Endothelial cell (in vitro differentiated cells): Measurements from ENCODE around the gene TTLL7. TPM values are rescaled to one million over a fixed set of nuclear protein-coding genes. Genes with fewer than 3 reads are reported as not detected.

Source experiments
- DNase-seq: peaks from one replicate; pipeline ENCODE4 v3.0.0; 2021; ENCODE audit warnings: low spot score
- H3K27ac Mint-ChIP-seq: one replicate; pipeline ENCODE4 v1.8.0; 2021; ENCODE audit warnings: mixed read lengths, inconsistent platforms; ENCODE audit not compliant: unreplicated experiment
- H3K27me3 Mint-ChIP-seq: one replicate; pipeline ENCODE4 v1.8.0; 2021; ENCODE audit warnings: mild to moderate bottlenecking, moderate library complexity, mixed read lengths, inconsistent platforms; ENCODE audit not compliant: unreplicated experiment
- H3K36me3 Mint-ChIP-seq: one replicate; pipeline ENCODE4 v1.8.0; 2021; ENCODE audit warnings: mild to moderate bottlenecking, low read depth, mixed read lengths, inconsistent platforms; ENCODE audit not compliant: unreplicated experiment
- H3K4me1 Mint-ChIP-seq: one replicate; pipeline ENCODE4 v1.8.0; 2021; ENCODE audit warnings: mild to moderate bottlenecking, mixed read lengths, inconsistent platforms; ENCODE audit not compliant: unreplicated experiment
- H3K4me3 Mint-ChIP-seq: one replicate; pipeline ENCODE4 v1.8.0; 2021; ENCODE audit warnings: mild to moderate bottlenecking, mixed read lengths, inconsistent platforms; ENCODE audit not compliant: unreplicated experiment
- H3K9me3 Mint-ChIP-seq: one replicate; pipeline ENCODE4 v1.8.0; 2021; ENCODE audit warnings: mixed read lengths, inconsistent platforms; ENCODE audit not compliant: unreplicated experiment
- total RNA-seq: library from RNA; stranded (reverse); fragmentation: NEBNext Ultra II Directional; extraction: Animal tissue kit (Norgen Biotek cat#: 25700); gene quantifications from one replicate; pipeline ENCODE4 v1.2.1, GENCODE V29; 2021; ENCODE audit not compliant: unreplicated experiment
- TF ChIP-seq, protein P1 (sequence below): fragments of 200-600 bp; sonication (generic); IDR thresholded peaks from one replicate; pipeline ENCODE4 v1.5.0; 2021; ENCODE audit warnings: antibody characterized with exemption; ENCODE audit not compliant: unreplicated experiment

TTLL7 gene
- total RNA-seq, 1 donor from 2014 or later = 2.7 TPM

DNA sequence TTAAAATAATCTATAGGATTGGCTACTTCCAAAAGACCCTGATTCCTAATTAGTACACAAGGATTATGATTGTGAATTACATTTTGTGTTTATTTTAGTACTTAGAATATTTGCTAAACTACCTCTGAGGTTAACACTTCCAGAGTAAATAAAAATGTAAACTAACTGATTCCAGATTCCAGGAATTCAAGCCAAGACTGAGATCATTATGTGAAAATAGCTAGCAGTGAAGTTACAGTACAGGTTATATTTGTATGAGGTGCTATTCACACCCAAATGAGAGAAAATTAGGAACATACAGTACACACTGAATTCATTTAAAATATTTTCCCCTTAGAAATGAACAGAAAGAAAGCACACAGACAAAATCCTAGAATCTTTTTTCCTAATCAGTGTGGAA, 28.8 kb downstream of the TTLL7 start:
- no peaks in the 10 kb centered on the region for H3K36me3 Mint-ChIP-seq
- TF ChIP-seq, protein P1, sequence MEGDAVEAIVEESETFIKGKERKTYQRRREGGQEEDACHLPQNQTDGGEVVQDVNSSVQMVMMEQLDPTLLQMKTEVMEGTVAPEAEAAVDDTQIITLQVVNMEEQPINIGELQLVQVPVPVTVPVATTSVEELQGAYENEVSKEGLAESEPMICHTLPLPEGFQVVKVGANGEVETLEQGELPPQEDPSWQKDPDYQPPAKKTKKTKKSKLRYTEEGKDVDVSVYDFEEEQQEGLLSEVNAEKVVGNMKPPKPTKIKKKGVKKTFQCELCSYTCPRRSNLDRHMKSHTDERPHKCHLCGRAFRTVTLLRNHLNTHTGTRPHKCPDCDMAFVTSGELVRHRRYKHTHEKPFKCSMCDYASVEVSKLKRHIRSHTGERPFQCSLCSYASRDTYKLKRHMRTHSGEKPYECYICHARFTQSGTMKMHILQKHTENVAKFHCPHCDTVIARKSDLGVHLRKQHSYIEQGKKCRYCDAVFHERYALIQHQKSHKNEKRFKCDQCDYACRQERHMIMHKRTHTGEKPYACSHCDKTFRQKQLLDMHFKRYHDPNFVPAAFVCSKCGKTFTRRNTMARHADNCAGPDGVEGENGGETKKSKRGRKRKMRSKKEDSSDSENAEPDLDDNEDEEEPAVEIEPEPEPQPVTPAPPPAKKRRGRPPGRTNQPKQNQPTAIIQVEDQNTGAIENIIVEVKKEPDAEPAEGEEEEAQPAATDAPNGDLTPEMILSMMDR = no peak
- H3K9me3 Mint-ChIP-seq = no peaks in the 10 kb centered on the region
- no peaks in the 10 kb centered on the region for H3K27me3 Mint-ChIP-seq
- no peak overlapping the region for H3K27ac Mint-ChIP-seq
- no peak overlapping the region for H3K4me3 Mint-ChIP-seq
- DNase-seq = no peak
- H3K4me1 Mint-ChIP-seq = no peaks in the 10 kb centered on the region

DNA sequence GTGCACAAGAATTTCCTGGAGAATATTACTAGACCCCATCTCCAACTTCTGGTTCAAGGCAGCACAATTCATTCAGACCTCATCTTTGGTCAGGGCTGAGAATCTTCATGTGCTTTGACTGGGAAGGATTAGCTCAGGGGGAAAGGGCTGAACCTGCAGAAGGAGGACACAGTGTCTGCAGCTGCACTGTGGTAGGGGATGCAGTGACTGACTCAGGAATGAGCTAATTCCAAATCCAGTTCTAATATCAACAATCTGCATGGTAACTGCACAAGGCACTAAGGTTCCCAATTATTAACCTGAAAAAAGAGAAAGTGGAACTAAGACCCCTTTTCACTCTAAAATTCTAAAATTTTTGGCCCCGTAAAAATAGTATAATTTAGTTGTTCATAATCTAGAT, 31.6 kb downstream of the TTLL7 start:
- TF ChIP-seq, protein P1 = no peak
- DNase-seq = no peak
- no peaks in the 10 kb centered on the region for H3K4me1 Mint-ChIP-seq
- no peaks in the 10 kb centered on the region for H3K36me3 Mint-ChIP-seq
- H3K27me3 Mint-ChIP-seq = no peaks in the 10 kb centered on the region
- no peak overlapping the region for H3K27ac Mint-ChIP-seq
- H3K4me3 Mint-ChIP-seq = no peak overlapping the region
- no peaks in the 10 kb centered on the region for H3K9me3 Mint-ChIP-seq

DNA sequence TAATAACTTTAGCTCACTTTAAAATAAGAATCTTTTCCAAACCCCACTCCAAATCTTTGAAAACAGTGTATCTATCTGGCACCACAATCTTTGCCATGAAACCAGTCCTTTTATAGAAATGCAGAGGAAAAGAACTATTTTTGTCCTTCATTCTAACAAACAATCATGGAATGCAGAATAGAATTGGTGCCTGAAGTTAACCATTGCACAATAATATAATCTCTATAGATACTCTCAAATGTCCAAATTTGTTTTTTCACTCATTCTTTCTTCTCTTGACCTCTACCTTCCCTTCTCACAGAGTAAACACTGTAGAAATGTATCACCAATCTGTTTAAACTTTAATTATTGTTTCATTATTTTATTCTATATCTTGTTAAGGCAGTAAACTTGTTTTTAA, 34.8 kb downstream of the TTLL7 start:
- no peak for DNase-seq
- Mint-ChIP-seq H3K36me3 (no peaks in the 10 kb centered on the region), H3K27ac (no peak overlapping the region), H3K4me1 (no peaks in the 10 kb centered on the region), H3K9me3 (no peaks in the 10 kb centered on the region), H3K4me3 (no peak overlapping the region), H3K27me3 (no peaks in the 10 kb centered on the region)
- TF ChIP-seq, protein P1 = no peak

DNA sequence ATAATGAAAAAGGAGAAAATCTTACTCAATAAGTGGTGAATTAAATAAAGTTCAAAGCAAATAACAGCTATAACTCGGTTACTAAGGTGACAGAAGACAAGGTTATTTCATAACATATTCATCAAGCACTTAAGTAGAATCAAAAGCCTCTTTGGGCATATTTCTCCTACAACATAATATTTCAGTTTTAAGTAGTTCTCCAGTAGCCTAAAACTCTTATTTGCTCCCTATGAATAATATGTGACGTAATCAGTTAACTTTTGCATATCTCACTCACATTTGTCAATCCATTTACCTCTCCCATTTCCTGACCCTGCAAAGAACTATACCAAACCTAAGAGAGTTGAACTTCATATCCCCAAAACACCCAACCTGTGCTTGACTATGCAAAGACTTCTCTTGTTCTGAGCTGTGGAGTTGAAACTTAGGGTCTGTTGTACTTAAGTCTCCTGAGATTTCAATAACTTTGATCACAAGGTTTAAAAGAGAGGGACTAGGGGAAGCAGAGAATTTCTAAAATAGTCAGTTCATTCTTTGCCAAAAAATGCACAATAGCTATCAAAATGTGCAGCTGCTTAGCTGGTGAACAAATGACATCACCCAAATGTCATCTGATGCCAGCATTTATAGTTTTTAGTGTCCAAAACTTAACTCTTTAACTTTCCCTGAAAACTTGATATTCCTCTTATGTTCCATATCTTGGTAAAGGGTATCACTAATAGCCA, 37.2 kb downstream of the TTLL7 start:
- DNase-seq = no peak
- TF ChIP-seq, protein P1 = no peak
- H3K4me1 Mint-ChIP-seq = no peaks in the 10 kb centered on the region
- no peaks in the 10 kb centered on the region for H3K9me3 Mint-ChIP-seq
- H3K4me3 Mint-ChIP-seq = no peak overlapping the region
- H3K36me3 Mint-ChIP-seq = no peaks in the 10 kb centered on the region
- H3K27me3 Mint-ChIP-seq = no peaks in the 10 kb centered on the region
- H3K27ac Mint-ChIP-seq = no peak overlapping the region

DNA sequence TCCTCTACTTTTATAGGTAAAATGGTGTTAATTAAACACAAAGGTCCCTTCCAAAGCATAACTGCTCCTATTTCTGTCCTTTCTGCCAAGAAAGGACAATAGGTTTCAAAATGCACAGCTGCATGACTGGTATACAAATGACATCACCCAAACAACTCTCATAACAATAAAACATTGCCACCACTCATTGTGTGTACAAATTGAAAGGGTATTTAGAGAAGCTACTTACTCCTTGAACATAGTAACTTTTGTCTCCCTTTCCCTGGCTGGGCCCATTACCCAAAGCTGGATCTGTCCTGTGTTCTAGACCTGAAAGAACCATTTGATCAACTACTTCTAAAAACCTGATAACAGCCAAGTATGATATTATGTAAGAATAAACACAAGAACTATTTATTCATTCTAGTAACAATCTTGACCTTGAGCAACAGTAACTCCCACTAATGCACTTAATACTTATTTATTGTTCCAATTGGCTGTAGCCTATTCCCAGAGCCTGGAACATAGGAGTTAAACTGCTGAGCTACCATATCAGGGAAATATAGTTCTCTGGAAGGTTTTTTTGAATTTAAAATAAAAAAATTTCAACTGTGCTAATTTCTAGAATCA, 38.2 kb downstream of the TTLL7 start:
- H3K36me3 Mint-ChIP-seq = no peaks in the 10 kb centered on the region
- H3K27me3 Mint-ChIP-seq = no peaks in the 10 kb centered on the region
- no peak for DNase-seq
- no peak overlapping the region for H3K4me3 Mint-ChIP-seq
- H3K9me3 Mint-ChIP-seq = no peaks in the 10 kb centered on the region
- H3K4me1 Mint-ChIP-seq = no peaks in the 10 kb centered on the region
- H3K27ac Mint-ChIP-seq = no peak overlapping the region
- TF ChIP-seq, protein P1 = no peak
